GM18870 (cell line): Measurements from ENCODE around the gene TPSG1.
"Not testable (repeated sequence)": the region's sequence is repeated elsewhere in the genome, so short reads cannot be mapped to it uniquely, and the experiment has no call there.

Experiments
- ATAC-seq: cut with Tn5 transposase; IDR thresholded peaks from one replicate; pipeline ENCODE4 v1.9.1; 2021; ENCODE audit warnings: moderate library complexity; ENCODE audit not compliant: unreplicated experiment

TPSG1 gene

DNA sequence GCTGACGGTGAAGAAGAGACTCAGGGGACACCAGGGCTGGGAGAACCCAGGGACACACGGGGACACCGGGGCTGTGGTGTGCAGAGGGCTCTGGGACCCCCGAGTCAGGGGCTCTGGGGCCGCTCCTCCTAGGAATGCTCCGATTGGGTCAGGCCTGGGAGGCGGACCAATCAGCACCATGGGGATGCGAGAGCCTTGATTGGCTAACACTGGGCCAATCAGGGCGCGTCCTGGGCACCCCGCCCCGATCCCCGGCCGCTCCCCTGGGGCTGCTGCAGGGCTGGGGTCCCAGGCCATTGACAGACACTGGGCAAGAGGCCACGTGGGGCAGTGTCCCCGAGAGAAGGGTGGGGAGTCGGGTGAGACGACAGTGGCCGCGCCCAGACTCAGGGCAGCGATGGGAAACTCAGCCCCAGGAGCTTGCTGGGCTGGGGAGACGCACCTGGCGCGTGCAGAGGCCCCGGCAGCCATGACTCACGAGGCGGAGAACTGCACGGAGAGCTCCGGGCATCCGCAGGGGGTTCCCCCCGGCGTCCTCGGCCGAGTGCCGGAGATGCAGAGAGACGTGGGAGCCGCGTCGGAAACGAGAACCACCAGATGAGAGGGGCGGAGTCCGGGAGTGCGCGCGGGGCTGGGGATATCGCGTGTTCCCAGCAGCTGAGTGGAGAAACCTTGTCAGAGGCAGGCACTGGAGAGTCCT is 7.1 kb upstream of the TPSG1 start:
- ATAC-seq = not testable (repeated sequence)

GRCh38 chr16:1231301-1231700 is 6.2 kb upstream of the TPSG1 start:
- not testable (repeated sequence) for ATAC-seq

GRCh38 chr16:1230471-1231212 is 5.6 kb upstream of the TPSG1 start:
- not testable (repeated sequence) for ATAC-seq

GRCh38 chr16:1230084-1230470 is 5.0 kb upstream of the TPSG1 start, which contains the start of gene TPSB2:
Gene TPSB2 (minus strand): TSS chr16:1230184. CDS start chr16:1229951, 233 bp downstream.
- ATAC-seq = not testable (repeated sequence)

- not testable (repeated sequence) for ATAC-seq
Measured at GRCh38 chr16:1229476-1229875, 4.4 kb upstream of the TPSG1 start.

DNA sequence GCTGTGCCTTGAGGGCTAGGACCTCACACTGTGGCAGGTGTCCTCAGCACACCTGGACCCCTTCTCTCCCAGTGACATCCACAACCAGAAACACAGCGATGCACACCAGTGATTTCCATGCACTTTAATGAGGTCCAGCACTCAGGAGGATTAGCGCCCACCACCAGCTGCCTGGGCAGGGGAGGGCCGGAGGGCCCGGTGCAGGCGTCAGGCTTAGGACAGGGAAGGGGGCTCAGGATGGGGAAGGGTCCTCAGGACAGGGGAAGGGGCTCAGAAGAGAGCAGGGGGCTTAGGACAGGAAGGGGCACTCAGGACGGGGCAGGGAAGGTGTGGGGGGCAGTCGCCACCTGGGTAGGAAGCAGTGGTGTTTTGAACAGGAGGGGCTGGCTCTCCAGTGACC is 3.2 kb upstream of the TPSG1 start:
- ATAC-seq = not testable (repeated sequence)

DNA sequence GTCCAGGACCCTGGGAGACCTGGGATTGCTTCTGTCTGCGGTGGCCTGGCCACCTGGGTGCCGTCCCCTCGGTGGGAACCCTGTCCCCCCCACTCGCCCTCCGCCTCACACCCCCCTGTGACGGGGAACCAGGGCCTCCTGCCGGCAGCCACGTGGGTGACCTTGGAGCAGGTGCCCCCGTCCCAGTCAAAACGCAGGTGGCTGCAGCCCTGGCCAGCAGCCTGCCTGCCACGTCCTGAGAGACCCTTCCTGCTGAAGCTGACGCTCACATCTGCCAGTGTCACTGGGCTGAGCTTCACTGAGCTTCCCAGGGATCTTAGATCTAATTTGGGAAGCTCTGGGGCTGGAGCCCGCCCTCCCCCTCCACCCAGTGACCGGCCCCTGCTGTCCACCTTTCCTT is 1.6 kb upstream of the TPSG1 start:
- not testable (repeated sequence) for ATAC-seq

DNA sequence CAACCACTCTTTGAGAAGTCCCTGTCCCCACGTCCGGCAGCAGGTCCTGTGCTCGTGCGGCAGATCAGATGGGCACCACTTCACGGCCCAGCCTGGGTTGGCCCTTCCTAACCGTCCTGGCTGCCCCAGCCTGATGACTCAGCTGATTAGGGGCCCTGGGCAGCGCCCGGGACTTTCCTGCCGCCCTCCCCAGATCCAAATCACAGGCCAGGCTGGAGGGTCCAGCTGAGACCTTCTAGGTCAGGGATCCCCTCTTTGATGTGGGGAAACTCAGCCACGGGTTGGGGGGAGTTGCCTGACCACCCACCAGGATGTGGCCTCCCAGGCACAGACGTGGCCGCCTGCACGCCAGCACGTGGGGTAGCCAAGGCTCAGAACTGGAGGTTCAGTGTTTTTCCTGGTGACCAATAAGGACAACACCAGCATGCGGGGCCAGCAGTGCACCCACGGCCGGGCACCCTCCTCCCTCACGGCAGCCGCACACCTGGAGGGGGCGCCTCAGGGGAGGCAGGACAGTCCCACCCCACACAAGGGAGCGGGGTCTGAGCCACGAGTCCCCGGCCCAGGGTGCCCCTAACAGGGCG is 752 bp upstream of the TPSG1 start:
- ATAC-seq = not testable (repeated sequence)

DNA sequence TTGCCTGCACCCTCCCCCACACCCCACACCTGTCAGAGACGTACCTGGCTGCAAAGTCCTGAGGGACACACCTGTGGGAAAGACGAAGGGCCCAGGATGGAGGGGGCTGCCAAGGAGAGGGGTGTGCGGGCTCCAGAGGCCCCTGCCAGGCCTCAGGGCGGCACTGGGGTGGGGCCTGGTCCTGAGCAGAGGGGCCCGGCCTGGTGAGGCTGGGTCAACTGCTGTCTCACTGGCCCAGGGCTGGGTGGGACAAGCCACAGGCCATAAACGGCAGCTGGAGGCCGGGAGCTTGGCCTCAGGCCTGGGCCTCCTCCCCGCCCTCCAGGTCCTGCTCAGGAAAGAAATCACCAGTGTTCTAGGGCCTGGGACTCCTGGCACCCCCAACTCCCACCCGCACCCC is 510 bp downstream of the TPSG1 start:
- no peak for ATAC-seq

DNA sequence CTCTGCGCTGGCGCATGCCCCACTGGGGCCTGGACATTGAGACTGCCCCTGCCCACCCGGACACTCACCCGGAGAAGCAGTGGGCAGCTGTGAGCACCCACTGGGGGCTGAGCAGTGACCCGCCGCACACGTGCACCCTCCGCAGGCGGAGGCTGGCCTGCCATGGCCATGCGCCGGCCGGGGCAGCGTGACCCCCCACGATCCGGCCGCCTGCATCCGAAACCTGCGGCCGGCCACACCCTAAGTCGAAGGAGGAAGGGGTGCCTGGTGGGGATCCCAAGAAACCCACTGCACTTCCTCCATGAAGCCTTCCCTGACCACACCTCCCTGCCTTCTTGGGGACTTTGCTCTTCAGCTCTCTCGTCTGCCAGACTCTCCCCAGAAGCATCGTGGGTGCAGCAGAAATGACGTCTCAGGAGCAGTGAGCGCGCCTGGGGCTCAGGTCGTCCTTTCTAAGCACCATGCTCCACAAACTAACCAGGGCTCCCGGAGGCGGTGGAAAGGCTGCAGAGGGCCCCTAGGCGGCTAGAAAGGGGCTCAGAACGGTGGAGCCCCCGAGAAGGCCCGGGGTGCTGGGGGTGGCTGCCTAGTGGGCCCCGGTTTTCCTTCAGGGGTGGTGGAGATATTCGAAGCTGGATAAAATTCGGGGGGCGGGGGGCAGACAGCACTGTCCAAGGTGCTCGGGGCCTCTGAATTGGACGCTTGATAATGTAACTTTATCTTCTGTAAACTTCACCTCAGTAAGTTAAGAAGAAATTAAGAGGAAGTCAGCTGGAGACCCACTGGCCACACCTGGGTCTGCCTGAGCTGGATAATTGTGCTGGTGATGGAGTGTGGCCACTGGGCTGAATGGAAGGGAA is 1.5 kb downstream of the TPSG1 start:
- no peak for ATAC-seq

DNA sequence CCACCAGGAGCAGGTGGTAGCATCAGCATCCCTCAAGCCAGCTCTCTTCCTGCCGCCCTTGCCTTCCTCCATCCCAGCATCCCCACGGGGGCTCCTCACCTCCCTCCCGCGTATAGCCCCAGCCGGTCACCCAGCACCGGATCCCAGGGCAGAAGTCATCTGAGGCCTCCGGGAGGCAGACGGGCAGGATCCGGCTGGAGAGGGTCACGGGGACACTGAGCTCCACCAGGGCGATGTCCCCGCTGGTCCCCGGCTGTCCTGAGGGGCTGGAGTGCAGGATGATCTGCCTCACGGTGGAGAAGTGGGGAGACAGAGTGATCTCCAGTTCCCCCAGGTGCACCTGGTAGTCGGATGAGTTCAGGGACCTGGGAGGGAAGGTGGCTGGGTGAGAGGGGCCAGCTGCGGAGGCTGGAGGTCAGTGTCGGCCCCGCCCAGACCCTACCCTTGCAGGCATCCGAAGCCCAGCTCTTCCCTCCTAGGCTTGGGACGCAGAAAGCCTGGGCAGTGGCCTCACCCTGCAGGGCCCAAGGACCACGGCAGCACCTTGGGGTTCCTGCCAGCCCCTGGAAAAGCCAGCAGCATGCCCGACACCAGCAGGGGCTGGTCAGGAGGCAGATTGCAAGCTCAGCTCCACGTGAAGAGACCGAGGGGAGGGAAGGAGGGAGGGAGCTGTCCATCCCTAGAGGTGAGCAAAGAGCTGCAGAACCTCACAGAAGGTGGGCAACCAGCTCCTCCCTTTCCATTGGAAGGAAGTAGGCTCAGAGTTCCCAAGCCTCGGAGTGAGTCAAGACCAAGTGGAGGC is 2.3 kb downstream of the TPSG1 start:
- no peak for ATAC-seq

DNA sequence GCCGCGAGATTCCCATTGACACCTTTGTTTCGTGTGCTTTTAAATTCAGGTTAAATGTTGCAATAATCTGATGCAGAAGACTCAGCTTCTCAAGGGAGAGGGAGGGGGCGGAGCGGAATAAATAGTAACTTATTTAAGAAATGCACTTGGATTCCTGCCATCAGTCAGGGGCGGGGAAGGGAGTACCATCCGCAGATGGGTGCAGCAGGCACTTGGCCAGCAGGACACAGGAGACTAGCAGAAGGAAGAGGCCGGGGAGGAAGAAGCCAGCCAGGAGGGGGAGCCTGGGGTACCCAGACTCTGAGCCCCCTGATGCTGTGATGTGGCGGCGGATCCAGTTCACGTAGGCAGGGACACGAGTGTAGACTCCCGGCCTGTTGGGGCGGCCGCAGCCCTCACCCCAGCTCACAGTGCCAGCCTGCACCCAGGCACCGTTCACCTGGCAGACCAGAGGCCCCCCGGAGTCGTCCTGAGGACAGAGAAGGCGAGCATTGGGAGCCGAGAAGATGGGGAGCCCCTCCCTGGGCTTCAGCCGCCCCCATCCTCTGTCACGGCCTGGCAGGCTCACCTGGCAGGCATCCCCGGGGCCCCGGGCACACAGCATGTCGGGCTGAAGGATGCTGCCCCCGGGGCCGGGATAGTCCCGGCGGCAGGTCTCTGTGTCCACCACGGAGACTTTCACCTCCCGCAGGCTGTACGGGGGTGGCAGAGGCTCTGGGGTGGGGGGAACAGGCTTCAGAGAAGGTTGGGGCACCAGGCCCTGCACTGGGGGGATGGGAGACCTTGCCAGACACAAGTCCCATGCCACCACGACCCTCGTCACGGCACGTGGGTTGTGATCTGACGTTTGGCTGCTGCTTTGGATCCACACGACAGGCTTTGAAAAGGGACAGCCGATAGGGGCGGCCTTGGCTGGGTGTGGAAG is 3.2 kb downstream of the TPSG1 start:
- no peak for ATAC-seq

DNA sequence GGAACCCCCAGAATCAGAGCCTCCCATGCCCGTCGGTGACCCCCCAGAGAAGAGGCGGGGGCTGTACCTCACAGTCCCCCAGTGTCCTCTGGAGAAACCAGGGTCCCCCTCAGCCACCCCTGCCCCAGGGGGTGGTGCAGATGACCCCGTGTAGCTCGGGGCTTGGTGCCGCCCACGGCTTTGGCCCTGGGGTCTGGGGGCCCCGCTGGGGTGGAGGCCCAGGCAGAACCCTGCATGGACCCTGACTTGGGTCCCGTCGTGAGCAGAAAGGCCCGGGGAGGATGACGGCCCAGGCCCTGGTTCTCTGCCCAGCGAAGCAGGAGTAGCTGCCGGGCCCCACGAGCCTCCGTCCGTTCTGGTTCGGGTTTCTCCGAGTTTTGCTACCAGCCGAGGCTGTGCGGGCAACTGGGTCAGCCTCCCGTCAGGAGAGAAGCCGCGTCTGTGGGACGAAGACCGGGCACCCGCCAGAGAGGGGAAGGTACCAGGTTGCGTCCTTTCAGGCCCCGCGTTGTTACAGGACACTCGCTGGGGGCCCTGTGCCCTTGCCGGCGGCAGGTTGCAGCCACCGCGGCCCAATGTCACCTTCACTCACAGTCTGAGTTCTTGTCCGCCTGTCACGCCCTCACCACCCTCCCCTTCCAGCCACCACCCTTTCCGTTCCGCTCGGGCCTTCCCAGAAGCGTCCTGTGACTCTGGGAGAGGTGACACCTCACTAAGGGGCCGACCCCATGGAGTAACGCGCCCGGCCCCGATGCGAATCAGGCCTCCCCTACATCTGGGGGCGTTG is 4.0 kb downstream of the TPSG1 start:
- no peak for ATAC-seq

- ATAC-seq = no peak
Measured at GRCh38 chr16:1220098-1220728, 4.9 kb downstream of the TPSG1 start.

- no peak for ATAC-seq
Measured at GRCh38 chr16:1218930-1219611, 6.0 kb downstream of the TPSG1 start.

- no peak for ATAC-seq
Measured at GRCh38 chr16:1218061-1218929, 6.8 kb downstream of the TPSG1 start.
